ENCODE measurements around the gene PHC2.
A peak's percentile ranks its signal among the peaks of the same experiment; 100 is the strongest.

The PHC2 gene, protein sequence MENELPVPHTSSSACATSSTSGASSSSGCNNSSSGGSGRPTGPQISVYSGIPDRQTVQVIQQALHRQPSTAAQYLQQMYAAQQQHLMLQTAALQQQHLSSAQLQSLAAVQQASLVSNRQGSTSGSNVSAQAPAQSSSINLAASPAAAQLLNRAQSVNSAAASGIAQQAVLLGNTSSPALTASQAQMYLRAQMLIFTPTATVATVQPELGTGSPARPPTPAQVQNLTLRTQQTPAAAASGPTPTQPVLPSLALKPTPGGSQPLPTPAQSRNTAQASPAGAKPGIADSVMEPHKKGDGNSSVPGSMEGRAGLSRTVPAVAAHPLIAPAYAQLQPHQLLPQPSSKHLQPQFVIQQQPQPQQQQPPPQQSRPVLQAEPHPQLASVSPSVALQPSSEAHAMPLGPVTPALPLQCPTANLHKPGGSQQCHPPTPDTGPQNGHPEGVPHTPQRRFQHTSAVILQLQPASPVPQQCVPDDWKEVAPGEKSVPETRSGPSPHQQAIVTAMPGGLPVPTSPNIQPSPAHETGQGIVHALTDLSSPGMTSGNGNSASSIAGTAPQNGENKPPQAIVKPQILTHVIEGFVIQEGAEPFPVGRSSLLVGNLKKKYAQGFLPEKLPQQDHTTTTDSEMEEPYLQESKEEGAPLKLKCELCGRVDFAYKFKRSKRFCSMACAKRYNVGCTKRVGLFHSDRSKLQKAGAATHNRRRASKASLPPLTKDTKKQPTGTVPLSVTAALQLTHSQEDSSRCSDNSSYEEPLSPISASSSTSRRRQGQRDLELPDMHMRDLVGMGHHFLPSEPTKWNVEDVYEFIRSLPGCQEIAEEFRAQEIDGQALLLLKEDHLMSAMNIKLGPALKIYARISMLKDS

GRCh38 chr1:33430692-33431593, at the start of gene PHC2:
PHC2 (minus strand) TSS chr1:33431095; CDS start chr1:33375539, 55,556 bp downstream.
- DNase-seq: peak; percentile 96

- DNase-seq: no peak
Observed at GRCh38 chr1:33477451-33477850, 46.6 kb upstream of the PHC2 start.

DNA sequence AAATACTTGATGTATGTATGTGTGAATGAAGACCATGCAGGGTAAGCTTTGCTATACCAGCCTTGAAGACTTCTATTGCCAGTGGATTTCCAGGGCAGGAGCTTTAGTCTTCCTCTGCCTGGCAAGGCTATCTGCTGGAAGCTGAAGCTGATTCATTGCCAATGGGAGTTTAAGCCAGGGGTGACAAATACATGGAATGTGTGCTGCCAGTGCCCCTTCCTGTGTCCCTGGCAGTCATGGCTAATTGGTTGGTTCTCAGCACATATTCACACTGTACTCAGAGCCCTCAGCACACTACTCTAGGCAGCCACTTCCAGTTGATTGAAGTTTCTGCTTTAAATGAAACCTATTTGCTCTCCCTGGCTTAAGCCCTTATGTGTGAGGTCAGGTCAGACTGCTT, 43.0 kb upstream of the PHC2 start:
- DNase-seq: no peak

GRCh38 chr1:33472269-33472980, 41.5 kb upstream of the PHC2 start, which contains the start of gene ZSCAN20:
ZSCAN20 (plus strand) TSS chr1:33472645; CDS start chr1:33479289, 6,644 bp downstream.
- peak; percentile 98 for DNase-seq

GRCh38 chr1:33471416-33471815, 40.5 kb upstream of the PHC2 start:
- no peak for DNase-seq

GRCh38 chr1:33470495-33471012, 39.7 kb upstream of the PHC2 start:
- peak; percentile 86 for DNase-seq

DNA sequence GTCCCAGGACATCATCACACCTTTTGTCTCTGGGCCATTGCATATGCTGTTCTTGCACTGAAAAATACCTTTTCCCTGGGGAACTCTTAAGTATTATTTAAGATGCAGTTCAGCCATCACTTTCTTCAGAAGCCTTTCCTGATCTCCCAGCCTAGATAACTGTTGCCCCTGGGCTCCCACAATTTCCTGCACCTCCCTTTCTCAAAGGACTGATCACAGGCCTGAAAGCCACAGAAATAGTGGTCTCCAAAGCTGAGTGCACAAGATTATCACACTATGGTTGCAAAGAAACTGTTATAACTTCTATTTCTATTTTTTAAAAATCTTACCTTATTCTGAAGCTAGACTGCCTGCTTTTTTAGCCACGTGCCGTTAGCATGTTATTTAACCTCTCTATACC, 38.8 kb upstream of the PHC2 start:
- DNase-seq: no peak

- no peak for DNase-seq
Observed at GRCh38 chr1:33468967-33469366, 38.1 kb upstream of the PHC2 start.

- DNase-seq: no peak
Observed at GRCh38 chr1:33468531-33468930, 37.6 kb upstream of the PHC2 start.

DNA sequence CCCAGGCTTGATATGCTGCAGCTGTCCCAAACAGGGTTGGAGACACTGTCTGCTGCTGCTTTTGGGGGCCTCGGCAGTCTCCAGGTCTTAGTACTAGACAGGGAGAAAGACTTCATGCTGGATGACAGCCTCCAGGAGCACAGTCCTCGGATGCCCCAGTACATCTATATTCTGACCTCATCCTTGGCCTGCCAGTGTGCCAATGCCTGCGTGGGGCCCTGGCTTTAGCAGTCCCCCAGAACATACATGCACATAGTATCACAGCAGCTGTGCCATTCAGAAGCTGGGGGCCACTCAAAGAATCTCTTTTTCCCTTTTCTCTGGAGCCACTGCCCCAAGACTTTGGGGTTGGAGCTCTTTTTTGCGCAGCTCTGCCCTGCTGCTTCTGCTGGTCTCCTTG, 37.1 kb upstream of the PHC2 start:
- no peak for DNase-seq

DNA sequence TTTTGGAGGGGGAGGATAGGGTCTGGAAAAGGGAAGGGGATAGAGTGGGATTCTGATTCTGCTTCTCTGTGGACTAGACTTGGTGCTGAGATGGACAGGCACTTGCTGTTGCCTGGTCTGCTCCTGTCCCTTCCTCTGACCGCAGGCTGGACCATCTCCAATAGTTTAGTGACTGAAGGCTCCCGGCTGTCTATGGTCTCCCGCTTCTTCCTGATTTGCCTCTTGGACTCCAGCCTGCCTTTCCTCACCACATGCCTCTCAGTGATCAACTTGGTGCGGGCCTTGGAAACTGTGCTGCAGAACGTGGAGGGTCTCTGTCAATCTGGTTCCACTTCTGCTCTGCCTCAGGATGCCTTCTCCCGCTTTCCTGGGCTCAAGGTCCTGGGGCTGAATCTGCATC, 35.3 kb upstream of the PHC2 start:
- DNase-seq: no peak

DNA sequence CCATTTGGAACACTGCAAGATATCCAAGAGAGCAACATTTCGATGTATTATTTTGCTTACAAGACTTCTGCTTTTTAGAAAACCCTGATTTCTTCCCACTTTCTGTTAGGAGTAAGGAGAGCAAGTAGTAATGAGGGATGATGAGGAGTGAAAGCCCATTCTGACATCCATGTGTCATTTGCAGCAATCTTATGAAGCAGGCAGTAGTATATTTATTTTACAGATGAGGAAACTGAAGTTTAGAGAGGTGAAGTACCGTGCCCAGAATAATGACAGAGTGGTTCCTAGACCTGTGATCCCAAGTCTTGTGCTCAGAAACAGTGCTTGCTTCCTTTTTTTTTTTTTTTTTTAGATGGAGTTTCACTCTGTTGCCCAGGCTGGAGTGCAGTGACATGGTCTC, 34.4 kb upstream of the PHC2 start:
- DNase-seq: no peak

GRCh38 chr1:33464552-33464951, 33.7 kb upstream of the PHC2 start:
- no peak for DNase-seq

DNA sequence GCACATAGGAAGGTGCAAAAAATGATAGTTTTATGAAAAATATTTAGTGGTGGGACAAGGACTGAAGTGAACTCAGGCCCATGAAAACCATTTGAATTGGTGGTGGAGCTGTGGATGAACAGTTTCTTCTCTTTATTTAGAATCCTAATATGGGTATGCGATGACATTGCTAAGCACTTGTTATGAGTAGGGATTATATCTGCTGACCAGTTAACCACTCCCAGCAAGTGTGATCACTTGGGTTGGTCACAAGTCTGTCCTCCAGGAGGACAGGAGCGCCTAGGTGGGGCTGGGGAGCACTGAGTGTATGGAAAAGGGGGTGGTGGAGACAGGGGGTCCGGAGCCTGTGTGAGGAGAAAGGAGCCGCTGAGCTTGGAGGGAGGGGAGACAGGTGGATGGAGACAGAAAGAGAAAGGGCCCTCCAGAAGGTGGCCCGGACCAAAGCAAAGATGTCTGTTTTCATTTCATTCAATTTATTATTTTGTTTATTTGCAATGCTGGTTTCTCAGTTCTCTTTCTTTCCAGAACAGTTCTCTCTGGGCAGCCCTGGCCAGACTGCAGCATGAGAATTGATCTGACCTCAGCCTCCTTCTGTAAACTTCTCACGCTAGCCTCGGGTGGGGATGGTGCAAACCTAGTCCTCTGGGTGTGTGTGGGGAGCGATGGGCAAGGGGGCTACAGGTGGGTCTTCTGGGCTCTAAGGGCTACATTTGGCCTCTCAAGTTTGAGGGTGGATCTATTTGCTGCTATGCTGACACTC, 31.7 kb upstream of the PHC2 start:
- no peak for DNase-seq

DNA sequence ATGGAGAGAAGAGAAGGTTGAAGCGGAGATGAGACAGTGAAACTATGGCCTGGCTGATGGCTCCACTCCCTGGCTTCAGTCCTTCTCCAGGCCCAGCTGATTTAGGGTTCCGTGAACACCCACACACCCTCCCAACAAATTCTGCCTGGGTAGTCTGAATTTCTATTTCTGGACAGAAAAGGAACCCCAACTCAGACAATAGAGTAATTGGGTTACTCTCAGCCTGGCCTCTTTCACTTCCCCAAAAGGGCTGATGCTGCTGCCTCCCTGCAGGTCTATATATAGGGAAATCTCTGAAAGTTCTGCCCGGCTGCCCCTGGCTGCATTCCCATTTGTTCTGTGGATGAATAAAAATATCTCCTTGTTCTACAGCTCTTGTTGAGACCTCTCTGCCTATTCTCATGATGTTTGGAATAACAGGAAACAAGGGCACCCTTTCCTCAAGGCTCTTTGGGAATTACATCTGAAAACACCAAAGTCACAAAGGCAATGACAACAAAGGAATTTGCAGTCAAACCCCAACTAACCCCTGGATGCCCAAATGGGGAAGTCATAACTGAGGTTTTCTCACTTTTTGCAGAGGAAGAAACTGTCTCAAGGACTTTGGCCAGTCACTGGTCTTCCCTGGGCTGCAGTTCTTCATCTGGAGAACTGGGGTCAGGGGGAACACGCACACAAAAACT, 30.2 kb upstream of the PHC2 start:
- peak; percentile 22 for DNase-seq

DNA sequence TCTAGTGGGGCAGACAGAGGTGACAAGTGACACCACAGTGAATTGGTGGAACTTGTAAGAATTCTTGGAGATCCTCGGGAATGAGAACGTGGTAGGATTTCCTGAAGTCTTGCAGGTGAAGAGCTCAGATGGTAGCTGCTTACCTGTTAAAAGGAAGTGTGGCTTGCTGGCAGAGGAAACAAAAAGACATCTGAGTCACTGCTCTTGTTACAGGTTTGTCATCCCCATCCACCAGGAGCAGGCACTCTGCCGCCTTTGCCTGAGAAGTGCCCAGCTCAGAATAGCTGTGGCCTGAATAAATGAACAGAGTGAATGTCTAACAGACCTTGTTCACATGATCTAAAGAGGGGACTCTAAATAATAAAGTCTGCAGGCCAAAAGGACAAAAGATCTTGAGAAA, 29.2 kb upstream of the PHC2 start:
- no peak for DNase-seq

GRCh38 chr1:33459691-33460090, 28.8 kb upstream of the PHC2 start:
- no peak for DNase-seq

DNA sequence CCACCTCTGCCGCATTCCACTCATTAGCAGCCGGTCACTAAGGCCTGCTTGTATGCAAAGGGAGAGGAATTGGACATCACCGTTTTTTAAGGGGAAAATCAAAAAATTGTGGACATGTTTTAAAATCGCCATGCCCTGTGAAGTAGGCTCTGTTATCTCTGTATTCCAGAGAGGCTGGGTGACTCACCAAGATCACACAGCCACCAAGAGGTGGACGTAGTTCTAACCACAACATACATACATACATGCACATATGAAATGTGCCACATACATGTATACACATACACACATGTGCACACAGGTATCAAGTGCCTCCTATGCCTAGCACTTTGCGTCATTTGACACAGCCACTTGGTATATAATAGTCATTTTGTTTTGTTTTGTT, 25.6 kb upstream of the PHC2 start:
- DNase-seq: no peak

DNA sequence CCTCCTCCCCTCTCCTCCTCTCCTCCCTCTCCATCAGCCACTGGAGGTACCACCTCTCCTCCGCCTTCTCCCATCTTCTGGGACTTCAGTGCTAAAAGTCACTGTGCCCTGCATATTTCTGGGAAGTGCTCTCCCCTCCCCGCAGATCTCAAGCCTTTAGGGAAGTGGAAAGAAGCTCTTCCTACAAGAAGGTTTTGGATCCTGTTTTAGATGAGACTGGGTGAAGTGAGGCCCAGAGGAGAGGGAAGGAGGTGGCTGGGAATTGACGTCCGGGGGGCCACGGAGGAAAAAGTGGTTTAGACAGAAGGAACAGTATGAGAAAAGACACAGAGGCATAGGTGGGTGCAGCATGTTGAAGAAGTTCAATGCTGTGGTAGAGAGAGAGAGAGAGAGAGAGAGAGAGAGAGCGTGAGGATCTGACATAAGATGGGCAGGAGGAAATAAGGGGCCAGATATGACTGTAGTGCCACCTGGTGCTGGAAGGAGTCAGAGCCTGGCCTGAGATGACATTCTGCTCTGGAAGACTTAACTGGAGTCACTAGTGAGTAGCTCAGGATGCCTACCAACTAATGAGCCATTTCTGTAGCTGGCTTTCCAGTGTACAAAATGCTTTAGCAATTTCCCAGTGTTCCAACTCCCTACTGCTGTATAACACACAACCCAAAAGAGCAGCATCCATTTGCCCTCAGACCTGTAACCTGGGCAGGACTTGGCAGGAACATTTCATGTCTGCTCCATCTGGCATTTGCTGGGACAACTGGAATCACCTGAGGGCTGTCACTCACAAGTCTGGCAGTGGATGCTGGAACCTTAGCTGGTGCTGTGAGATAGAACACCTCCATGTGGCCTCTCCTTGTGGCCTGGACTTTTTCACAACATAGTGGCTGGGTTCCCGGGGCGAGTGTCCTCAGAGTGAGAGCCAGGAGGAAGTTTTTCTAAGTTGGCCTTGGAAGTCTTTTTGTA, 24.9 kb upstream of the PHC2 start:
- DNase-seq: peak; percentile 82
